Neural progenitor cell (in vitro differentiated cells): ENCODE data around the gene CRISPLD2. TPM values are rescaled to one million over a fixed set of nuclear protein-coding genes. Genes with fewer than 3 reads are reported as not detected.
A peak's percentile ranks its signal among the peaks of the same experiment; 100 is the strongest.
"Not testable (repeated sequence)": the region's sequence is repeated elsewhere in the genome, so short reads cannot be mapped to it uniquely, and the experiment has no call there.

ENCODE experiments used
- DNase-seq: peaks from one replicate; pipeline ENCODE4 v3.0.0-alpha.2; 2016; ENCODE audit warnings: low spot score
- H2AFZ ChIP-seq: fragments of 200-600 bp; sonication (generic); replicated peaks from 2 replicates; pipeline ENCODE4 v1.6.1; 2016; ENCODE audit warnings: antibody characterized with exemption
- H3F3A ChIP-seq: fragments of 200-600 bp; sonication (generic); 2 replicates; pipeline ENCODE4 v1.6.1; 2016; ENCODE audit warnings: antibody characterized with exemption, low read depth
- H3K27ac ChIP-seq: fragments of 200-600 bp; sonication (generic); 2 replicates; pipeline ENCODE4 v1.5.1; 2016; ENCODE audit warnings: mild to moderate bottlenecking
- H3K27me3 ChIP-seq: fragments of 200-600 bp; sonication (generic); 2 replicates; pipeline ENCODE4 v1.6.1; 2016; ENCODE audit warnings: mild to moderate bottlenecking, moderate library complexity
- H3K36me3 ChIP-seq: fragments of 200-600 bp; sonication (generic); 2 replicates; pipeline ENCODE4 v1.5.1; 2016
- H3K4me1 ChIP-seq: fragments of 200-600 bp; sonication (generic); 2 replicates; pipeline ENCODE4 v1.6.1; 2016; ENCODE audit warnings: mixed run types
- H3K4me2 ChIP-seq: fragments of 200-600 bp; sonication (generic); 2 replicates; pipeline ENCODE4 v1.6.1; 2016
- H3K4me3 ChIP-seq: fragments of 200-600 bp; sonication (generic); 2 replicates; pipeline ENCODE4 v1.5.1; 2016
- H3K79me2 ChIP-seq: fragments of 200-600 bp; sonication (generic); 2 replicates; pipeline ENCODE4 v1.6.1; 2016; ENCODE audit warnings: low read depth
- H3K9ac ChIP-seq: fragments of 200-600 bp; sonication (generic); 2 replicates; pipeline ENCODE4 v1.6.1; 2016
- H3K9me3 ChIP-seq: fragments of 200-600 bp; sonication (generic); 2 replicates; pipeline ENCODE4 v1.5.1; 2016; ENCODE audit warnings: low read depth
- H4K20me1 ChIP-seq: fragments of 200-600 bp; sonication (generic); 2 replicates; pipeline ENCODE4 v1.6.1; 2016; ENCODE audit warnings: low read depth
- H3K27ac Mint-ChIP-seq: 3 replicates; pipeline ENCODE4 v1.8.0; 2021; ENCODE audit warnings: mixed read lengths
- H3K27me3 Mint-ChIP-seq: 2 replicates; pipeline ENCODE4 v1.8.0; 2022; ENCODE audit warnings: low read depth, mild to moderate bottlenecking, inconsistent platforms, moderate library complexity, mixed read lengths; ENCODE audit not compliant: insufficient read depth
- H3K36me3 Mint-ChIP-seq: 3 replicates; pipeline ENCODE4 v1.8.0; 2021; ENCODE audit warnings: mixed read lengths
- H3K4me1 Mint-ChIP-seq: 3 replicates; pipeline ENCODE4 v1.8.0; 2021; ENCODE audit warnings: mixed read lengths
- H3K4me3 Mint-ChIP-seq: 3 replicates; pipeline ENCODE4 v1.8.0; 2021; ENCODE audit warnings: mild to moderate bottlenecking, moderate library complexity, mixed read lengths
- H3K9me3 Mint-ChIP-seq: 3 replicates; pipeline ENCODE4 v1.8.0; 2020; ENCODE audit warnings: mixed read lengths
- CTCF ChIP-seq: fragments of 200-600 bp; sonication (generic); IDR thresholded peaks from 2 replicates; pipeline ENCODE4 v1.5.1; 2017; ENCODE audit warnings: antibody characterized with exemption, mild to moderate bottlenecking
- EZH2 ChIP-seq: fragments of 200-600 bp; sonication (generic); IDR thresholded peaks from 2 replicates; pipeline ENCODE4 v1.6.1; 2017; ENCODE audit warnings: antibody characterized with exemption, mild to moderate bottlenecking, moderate library complexity
- EZH2phosphoT487 ChIP-seq: fragments of 200-600 bp; sonication (generic); IDR thresholded peaks from 2 replicates; pipeline ENCODE4 v1.6.1; 2017; ENCODE audit warnings: antibody characterized with exemption
- total RNA-seq: library from RNA; depleted of rRNA; stranded (reverse); fragments of >200 nt; gene quantifications from 2 replicates; pipeline ENCODE4 v1.2.3, GENCODE V29; 2015; ENCODE audit warnings: low replicate concordance

CRISPLD2 gene
- total RNA-seq, 1 donor from 2014 or later, result 0.11 TPM

- Histone ChIP-seq H3K9me3 (no peaks in the 10 kb centered on the region), H3K27me3 (no peaks in the 10 kb centered on the region), H4K20me1 (no peaks in the 10 kb centered on the region), H3K4me2 (no peak overlapping the region), H3K4me3 (no peak overlapping the region), H3K9ac (no peak overlapping the region), H3K27ac (no peak overlapping the region), H3K4me1 (no peaks in the 10 kb centered on the region), H3F3A (no peaks in the 10 kb centered on the region), H2AFZ (no peak overlapping the region), H3K79me2 (no peaks in the 10 kb centered on the region), H3K36me3 (no peaks in the 10 kb centered on the region)
- TF ChIP-seq CTCF, result no peak
- no peak for TF ChIP-seq EZH2phosphoT487
- TF ChIP-seq EZH2, result no peak
- no peak for DNase-seq
- Mint-ChIP-seq H3K4me1 (peaks cover 16% of the 10 kb centered on the region), H3K27ac (no peak overlapping the region), H3K27me3 (peaks cover 11% of the 10 kb centered on the region), H3K4me3 (no peak overlapping the region), H3K36me3 (no peaks in the 10 kb centered on the region), H3K9me3 (no peaks in the 10 kb centered on the region)
Measured at GRCh38 chr16:84932681-84933080, 112.9 kb downstream of the CRISPLD2 start.

GRCh38 chr16:84933774-84934631 is 114.2 kb downstream of the CRISPLD2 start:
- Histone ChIP-seq H3K79me2 (no peaks in the 10 kb centered on the region), H3K9me3 (no peaks in the 10 kb centered on the region), H3K27me3 (no peaks in the 10 kb centered on the region), H3K27ac (no peak overlapping the region), H4K20me1 (no peaks in the 10 kb centered on the region), H3K4me3 (no peak overlapping the region), H3K36me3 (no peaks in the 10 kb centered on the region), H3K4me1 (no peaks in the 10 kb centered on the region), H3K4me2 (no peak overlapping the region), H3F3A (no peaks in the 10 kb centered on the region), H2AFZ (no peak overlapping the region), H3K9ac (no peak overlapping the region)
- Mint-ChIP-seq H3K27ac (peak overlapping the region; percentile 60), H3K36me3 (no peaks in the 10 kb centered on the region), H3K9me3 (no peaks in the 10 kb centered on the region), H3K27me3 (peaks cover 9% of the 10 kb centered on the region), H3K4me3 (no peak overlapping the region), H3K4me1 (peaks cover 17% of the 10 kb centered on the region)
- DNase-seq, result no peak
- TF ChIP-seq CTCF (no peak), EZH2phosphoT487 (no peak), EZH2 (no peak)

GRCh38 chr16:84937196-84938005 is 117.6 kb downstream of the CRISPLD2 start:
- DNase-seq, result no peak
- Histone ChIP-seq H3K9me3 (no peaks in the 10 kb centered on the region), H3K4me2 (no peak overlapping the region), H4K20me1 (no peaks in the 10 kb centered on the region), H3K27me3 (no peaks in the 10 kb centered on the region), H3K4me1 (no peaks in the 10 kb centered on the region), H3K79me2 (no peaks in the 10 kb centered on the region), H3K4me3 (no peak overlapping the region), H3K36me3 (no peaks in the 10 kb centered on the region), H3K27ac (no peak overlapping the region), H3K9ac (no peak overlapping the region), H3F3A (no peaks in the 10 kb centered on the region), H2AFZ (no peak overlapping the region)
- Mint-ChIP-seq H3K4me1 (peaks cover 8% of the 10 kb centered on the region), H3K27me3 (peaks cover 5% of the 10 kb centered on the region), H3K36me3 (no peaks in the 10 kb centered on the region), H3K9me3 (no peaks in the 10 kb centered on the region), H3K4me3 (no peak overlapping the region), H3K27ac (no peak overlapping the region)
- TF ChIP-seq EZH2phosphoT487, result no peak
- TF ChIP-seq CTCF, result no peak
- TF ChIP-seq EZH2, result no peak

- H2AFZ ChIP-seq, H3K4me2 ChIP-seq, H4K20me1 ChIP-seq, H3K27me3 Mint-ChIP-seq, H3K4me3 ChIP-seq, H3K4me1 Mint-ChIP-seq, H3K27me3 ChIP-seq, H3K9me3 Mint-ChIP-seq, H3K36me3 ChIP-seq, H3K27ac Mint-ChIP-seq, H3K27ac ChIP-seq, H3K79me2 ChIP-seq, H3K4me1 ChIP-seq, H3K36me3 Mint-ChIP-seq, H3K9me3 ChIP-seq, H3F3A ChIP-seq, DNase-seq, H3K9ac ChIP-seq, H3K4me3 Mint-ChIP-seq: not testable (repeated sequence)
Measured at GRCh38 chr16:84938616-84939015, 118.8 kb downstream of the CRISPLD2 start.
